Mesothelial cell of epicardium (in vitro differentiated cells): Measurements from ENCODE around the gene SERPINB12. TPM values are rescaled to one million over a fixed set of nuclear protein-coding genes. Genes with fewer than 3 reads are reported as not detected.
A peak's percentile ranks its signal among the peaks of the same experiment; 100 is the strongest.

Experiments used
- DNase-seq, 2 experiments: peaks; one replicate each; pipeline ENCODE4 v3.0.0; 2021; ENCODE audit warnings: low spot score in 2 of 2; ENCODE audit not compliant: unreplicated experiment in 2 of 2
- H3K27ac Mint-ChIP-seq: 2 replicates; pipeline ENCODE4 v1.8.0; 2021; ENCODE audit warnings: mixed read lengths
- H3K27me3 Mint-ChIP-seq: 2 replicates; pipeline ENCODE4 v1.8.0; 2021; ENCODE audit warnings: low read depth, mixed read lengths
- H3K36me3 Mint-ChIP-seq: 2 replicates; pipeline ENCODE4 v1.8.0; 2021; ENCODE audit warnings: mixed read lengths
- H3K4me1 Mint-ChIP-seq: 2 replicates; pipeline ENCODE4 v1.8.0; 2021; ENCODE audit warnings: mixed read lengths
- H3K4me3 Mint-ChIP-seq: 2 replicates; pipeline ENCODE4 v1.8.0; 2021; ENCODE audit warnings: mild to moderate bottlenecking, moderate library complexity, mixed read lengths
- H3K9me3 Mint-ChIP-seq: 2 replicates; pipeline ENCODE4 v1.8.0; 2021; ENCODE audit warnings: mixed read lengths
- CTCF ChIP-seq: fragments of 200-600 bp; sonication (generic); IDR thresholded peaks from one replicate; pipeline ENCODE4 v1.5.0; 2021; ENCODE audit warnings: antibody characterized with exemption; ENCODE audit not compliant: unreplicated experiment
- total RNA-seq: library from RNA; stranded (reverse); gene quantifications from 3 replicates; pipeline ENCODE4 v1.2.1, GENCODE V29; 2021

The SERPINB12 gene
- total RNA-seq, 1 donor from 2014 or later, result not detected

- TF ChIP-seq CTCF, result no peak
- H3K36me3 Mint-ChIP-seq, result peaks cover 2% of the 10 kb centered on the region
- H3K27me3 Mint-ChIP-seq, result no peaks in the 10 kb centered on the region
- peak overlapping the region; percentile 77 for H3K27ac Mint-ChIP-seq
- H3K4me1 Mint-ChIP-seq, result peaks cover 13% of the 10 kb centered on the region
- DNase-seq, result no peak
- H3K4me3 Mint-ChIP-seq, result no peak overlapping the region
- H3K9me3 Mint-ChIP-seq, result peaks cover 11% of the 10 kb centered on the region
Observed at GRCh38 chr18:63617049-63617914, 75.1 kb downstream of the SERPINB12 start.

GRCh38 chr18:63617915-63618234, 75.7 kb downstream of the SERPINB12 start:
- no peak overlapping the region for H3K4me3 Mint-ChIP-seq
- peaks cover 13% of the 10 kb centered on the region for H3K4me1 Mint-ChIP-seq
- TF ChIP-seq CTCF, result no peak
- no peaks in the 10 kb centered on the region for H3K27me3 Mint-ChIP-seq
- peak overlapping the region; percentile 72 for H3K27ac Mint-ChIP-seq
- peaks cover 14% of the 10 kb centered on the region for H3K9me3 Mint-ChIP-seq
- DNase-seq, result no peak
- peaks cover 2% of the 10 kb centered on the region for H3K36me3 Mint-ChIP-seq

Other genes starting within 250 kb of the SERPINB12 start
- gene BCL2, start 222.6 kb upstream of the SERPINB12 start, total RNA-seq, result 8.4 to 9.3 TPM (median 8.5 TPM) in 3 replicates
- gene KDSR, start 175.2 kb upstream of the SERPINB12 start, total RNA-seq, result 47.0 to 52.8 TPM (median 52.3 TPM) in 3 replicates
- gene VPS4B, start 119.9 kb upstream of the SERPINB12 start, total RNA-seq, result 41.4 to 43.8 TPM (median 43.3 TPM) in 3 replicates
- gene SERPINB5, start 65.4 kb upstream of the SERPINB12 start, total RNA-seq, result 0.13 to 0.22 TPM (median 0.18 TPM) in 3 replicates
- 0.27 to 0.77 TPM (median 0.38 TPM) in 3 replicates for gene SERPINB13, start 45.0 kb downstream of the SERPINB12 start, total RNA-seq
- gene SERPINB4, start 101.9 kb downstream of the SERPINB12 start, total RNA-seq, result not detected in 3 replicates
- not detected in 3 replicates for gene SERPINB3, start 119.5 kb downstream of the SERPINB12 start, total RNA-seq
- gene SERPINB11, start 160.6 kb downstream of the SERPINB12 start, total RNA-seq, result not detected in 3 replicates
- 0.40 to 0.68 TPM (median 0.51 TPM) in 3 replicates for gene SERPINB7, start 233.0 kb downstream of the SERPINB12 start, total RNA-seq